Measurements from ENCODE around the gene RTL1.

DNA sequence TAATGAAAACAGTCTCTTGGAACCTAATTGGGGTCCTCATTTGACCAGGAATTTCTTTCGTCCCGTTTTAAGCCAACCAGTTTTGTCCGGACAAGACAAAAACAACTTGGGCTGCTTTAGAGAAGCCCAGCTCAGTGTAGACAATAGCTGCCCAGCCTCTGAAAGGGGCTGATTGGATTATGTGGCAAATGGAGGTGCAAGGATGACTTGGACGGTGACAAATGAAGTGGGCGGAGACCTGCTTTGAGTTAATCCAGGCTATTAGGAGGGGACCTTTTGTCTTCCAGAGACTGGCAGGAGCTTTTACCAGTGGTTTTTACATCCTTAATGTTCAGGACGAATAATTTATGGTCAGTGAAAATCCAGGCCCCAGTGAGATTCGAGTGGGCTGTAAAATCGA, 72.8 kb downstream of the RTL1 start:
- no peak for TF ChIP-seq POLR2A (IDR thresholded peaks at IDR 0.05; ENCODE audit: low read depth, low read length)
- TF ChIP-seq, protein P1, sequence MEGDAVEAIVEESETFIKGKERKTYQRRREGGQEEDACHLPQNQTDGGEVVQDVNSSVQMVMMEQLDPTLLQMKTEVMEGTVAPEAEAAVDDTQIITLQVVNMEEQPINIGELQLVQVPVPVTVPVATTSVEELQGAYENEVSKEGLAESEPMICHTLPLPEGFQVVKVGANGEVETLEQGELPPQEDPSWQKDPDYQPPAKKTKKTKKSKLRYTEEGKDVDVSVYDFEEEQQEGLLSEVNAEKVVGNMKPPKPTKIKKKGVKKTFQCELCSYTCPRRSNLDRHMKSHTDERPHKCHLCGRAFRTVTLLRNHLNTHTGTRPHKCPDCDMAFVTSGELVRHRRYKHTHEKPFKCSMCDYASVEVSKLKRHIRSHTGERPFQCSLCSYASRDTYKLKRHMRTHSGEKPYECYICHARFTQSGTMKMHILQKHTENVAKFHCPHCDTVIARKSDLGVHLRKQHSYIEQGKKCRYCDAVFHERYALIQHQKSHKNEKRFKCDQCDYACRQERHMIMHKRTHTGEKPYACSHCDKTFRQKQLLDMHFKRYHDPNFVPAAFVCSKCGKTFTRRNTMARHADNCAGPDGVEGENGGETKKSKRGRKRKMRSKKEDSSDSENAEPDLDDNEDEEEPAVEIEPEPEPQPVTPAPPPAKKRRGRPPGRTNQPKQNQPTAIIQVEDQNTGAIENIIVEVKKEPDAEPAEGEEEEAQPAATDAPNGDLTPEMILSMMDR (IDR thresholded peaks at IDR 0.05; ENCODE audit: extremely low read depth in 1 of 2, insufficient read depth in 1 of 2, low read depth in 1 of 2, low read length in 2 of 2) = no peak
- TF ChIP-seq, protein P2, sequence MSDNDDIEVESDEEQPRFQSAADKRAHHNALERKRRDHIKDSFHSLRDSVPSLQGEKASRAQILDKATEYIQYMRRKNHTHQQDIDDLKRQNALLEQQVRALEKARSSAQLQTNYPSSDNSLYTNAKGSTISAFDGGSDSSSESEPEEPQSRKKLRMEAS (IDR thresholded peaks at IDR 0.05; ENCODE audit: insufficient read depth, insufficient read length) = no peak
- TF ChIP-seq EZH2 (IDR thresholded peaks at IDR 0.05; ENCODE audit: borderline replicate concordance, low read depth, low read length, severe bottlenecking) = no peak
- TF ChIP-seq POLR2AphosphoS5 (IDR thresholded peaks at IDR 0.05; ENCODE audit: insufficient read depth, low read depth, low read length) = no peak

Measured in endothelial cell of umbilical vein (primary cell).